Measurements from ENCODE around the gene IL13.

The IL13 gene

DNA sequence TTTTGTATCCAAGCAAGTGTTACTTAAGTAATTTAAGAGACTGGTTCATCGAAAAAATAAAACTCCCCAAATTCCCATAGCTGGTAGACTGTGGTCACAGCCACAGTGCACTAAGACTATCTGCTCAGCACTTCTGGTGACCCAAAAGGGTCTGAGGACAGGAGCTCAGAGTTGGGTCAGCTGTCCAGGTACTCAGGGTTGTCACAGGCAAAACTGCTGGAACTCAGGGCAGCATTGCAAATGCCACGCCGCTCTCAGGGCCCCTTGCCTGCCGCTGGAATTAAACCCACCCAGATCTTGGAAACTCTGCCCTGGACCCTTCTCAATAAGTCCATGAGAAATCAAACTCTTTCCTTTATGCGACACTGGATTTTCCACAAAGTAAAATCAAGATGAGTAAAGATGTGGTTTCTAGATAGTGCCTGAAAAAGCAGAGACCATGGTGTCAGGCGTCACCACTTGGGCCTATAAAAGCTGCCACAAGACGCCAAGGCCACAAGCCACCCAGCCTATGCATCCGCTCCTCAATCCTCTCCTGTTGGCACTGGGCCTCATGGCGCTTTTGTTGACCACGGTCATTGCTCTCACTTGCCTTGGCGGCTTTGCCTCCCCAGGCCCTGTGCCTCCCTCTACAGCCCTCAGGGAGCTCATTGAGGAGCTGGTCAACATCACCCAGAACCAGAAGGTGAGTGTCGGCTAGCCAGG lies at the start of gene IL13:
TSS of gene IL13 (plus strand) at position 498 of the 705 bp plus-strand sequence. CDS start at position 512, 14 bp downstream.
- TF ChIP-seq OSR1 (CRISPR knock-in tag; IDR thresholded peaks at IDR 0.05) (no peak), ZNF565 (CRISPR knock-in tag; conservative IDR thresholded peaks at IDR 0.05; ENCODE audit: low read depth) (no peak)
- TF ChIP-seq, protein P1, sequence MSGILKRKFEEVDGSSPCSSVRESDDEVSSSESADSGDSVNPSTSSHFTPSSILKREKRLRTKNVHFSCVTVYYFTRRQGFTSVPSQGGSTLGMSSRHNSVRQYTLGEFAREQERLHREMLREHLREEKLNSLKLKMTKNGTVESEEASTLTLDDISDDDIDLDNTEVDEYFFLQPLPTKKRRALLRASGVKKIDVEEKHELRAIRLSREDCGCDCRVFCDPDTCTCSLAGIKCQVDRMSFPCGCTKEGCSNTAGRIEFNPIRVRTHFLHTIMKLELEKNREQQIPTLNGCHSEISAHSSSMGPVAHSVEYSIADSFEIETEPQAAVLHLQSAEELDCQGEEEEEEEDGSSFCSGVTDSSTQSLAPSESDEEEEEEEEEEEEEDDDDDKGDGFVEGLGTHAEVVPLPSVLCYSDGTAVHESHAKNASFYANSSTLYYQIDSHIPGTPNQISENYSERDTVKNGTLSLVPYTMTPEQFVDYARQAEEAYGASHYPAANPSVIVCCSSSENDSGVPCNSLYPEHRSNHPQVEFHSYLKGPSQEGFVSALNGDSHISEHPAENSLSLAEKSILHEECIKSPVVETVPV (CRISPR knock-in tag; IDR thresholded peaks at IDR 0.05), result no peak
- ATAC-seq, result no peak

GRCh38 chr5:132611965-132612364 lies 46.0 kb upstream of the IL13 start:
- TF ChIP-seq ZNF8 (CRISPR knock-in tag; IDR thresholded peaks at IDR 0.05), result peak; percentile 97
- TF ChIP-seq ISL1 (CRISPR knock-in tag; IDR thresholded peaks at IDR 0.05), result no peak
- no peak for ATAC-seq

DNA sequence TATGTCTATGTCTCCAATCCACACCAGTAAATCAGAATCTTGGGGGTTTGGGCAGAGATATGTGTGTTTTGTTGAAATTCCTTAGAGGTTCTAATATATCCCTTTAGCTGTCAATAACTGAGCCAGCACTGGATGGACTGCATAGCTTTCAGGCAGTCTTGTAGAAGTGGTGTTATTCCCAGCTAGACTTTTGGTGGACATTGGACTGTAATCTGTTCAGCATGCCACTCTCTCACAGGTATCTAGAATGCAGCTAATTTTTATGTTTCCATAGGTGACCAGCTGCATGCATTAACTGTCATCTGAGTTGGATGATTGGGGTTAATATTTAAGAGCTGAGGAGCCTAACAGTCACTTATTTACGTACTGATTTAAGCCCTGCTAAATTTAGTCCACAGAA lies 45.1 kb upstream of the IL13 start:
- ATAC-seq, result no peak
- TF ChIP-seq OSR1 (CRISPR knock-in tag; IDR thresholded peaks at IDR 0.05) (no peak), ZNF565 (CRISPR knock-in tag; conservative IDR thresholded peaks at IDR 0.05; ENCODE audit: low read depth) (no peak), TCF4 (CRISPR knock-in tag; IDR thresholded peaks at IDR 0.05; ENCODE audit: borderline replicate concordance) (no peak), ZFP3 (CRISPR knock-in tag; IDR thresholded peaks at IDR 0.05) (no peak), ARNTL (CRISPR knock-in tag; IDR thresholded peaks at IDR 0.05; ENCODE audit: borderline replicate concordance, low read depth) (no peak)
- TF ChIP-seq, protein P1 (CRISPR knock-in tag; IDR thresholded peaks at IDR 0.05), result no peak

GRCh38 chr5:132621699-132622098 lies 36.3 kb upstream of the IL13 start:
- no peak for ATAC-seq
- TF ChIP-seq RARB (CRISPR knock-in tag; IDR thresholded peaks at IDR 0.05) (no peak), ZNF8 (CRISPR knock-in tag; IDR thresholded peaks at IDR 0.05) (no peak), CSDC2 (CRISPR knock-in tag; IDR thresholded peaks at IDR 0.05) (no peak), OSR1 (CRISPR knock-in tag; IDR thresholded peaks at IDR 0.05) (no peak), ZNF565 (CRISPR knock-in tag; conservative IDR thresholded peaks at IDR 0.05; ENCODE audit: low read depth) (no peak), ZC3H10 (CRISPR knock-in tag; IDR thresholded peaks at IDR 0.05) (no peak), ZFP30 (CRISPR knock-in tag; IDR thresholded peaks at IDR 0.05) (no peak), ISL1 (CRISPR knock-in tag; IDR thresholded peaks at IDR 0.05) (no peak)
- TF ChIP-seq, protein P1 (CRISPR knock-in tag; IDR thresholded peaks at IDR 0.05), result no peak

DNA sequence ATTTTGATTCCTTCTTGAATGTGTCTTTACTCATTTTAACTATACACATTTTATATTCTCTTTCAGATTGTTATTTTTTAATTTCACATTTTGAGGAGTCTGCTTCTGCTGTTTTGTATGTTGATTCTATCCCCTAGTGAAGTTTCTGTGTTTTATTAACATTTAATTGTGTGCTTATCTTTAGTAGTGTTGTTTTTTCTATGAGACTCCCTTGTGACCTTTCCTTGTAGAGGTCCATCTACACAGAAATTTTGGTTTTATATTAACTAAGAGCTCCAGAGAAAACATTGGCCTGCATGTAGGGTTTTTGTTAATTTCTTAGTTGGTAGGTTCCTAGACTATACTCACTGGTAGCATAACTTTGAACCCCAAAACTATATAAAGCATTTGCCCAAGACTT lies 35.4 kb upstream of the IL13 start:
- no peak for TF ChIP-seq CSDC2 (CRISPR knock-in tag; IDR thresholded peaks at IDR 0.05)
- no peak for TF ChIP-seq CREB5 (CRISPR knock-in tag; IDR thresholded peaks at IDR 0.05; ENCODE audit: low read depth)
- no peak for ATAC-seq

DNA sequence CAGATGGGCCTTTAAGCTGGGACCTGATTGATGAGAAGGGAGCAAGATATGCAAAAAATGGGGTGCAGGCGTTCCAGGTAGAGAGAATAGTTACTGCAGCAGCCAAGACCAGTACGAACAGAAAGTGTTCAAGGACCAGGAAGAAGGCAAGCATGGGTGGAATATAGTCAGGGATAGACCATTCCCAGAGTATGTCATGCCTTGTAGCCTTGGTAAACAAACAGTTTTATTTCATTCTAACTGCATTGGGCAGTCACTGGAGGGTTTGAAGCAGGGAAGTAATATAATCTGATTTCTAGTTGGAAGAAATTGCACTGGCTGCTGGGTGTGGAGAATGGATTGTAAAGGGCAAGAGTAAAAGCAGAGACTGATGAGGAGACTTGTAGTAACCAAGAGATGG lies 30.5 kb upstream of the IL13 start:
- TF ChIP-seq RARB (CRISPR knock-in tag; IDR thresholded peaks at IDR 0.05), result no peak
- TF ChIP-seq ESRRG (CRISPR knock-in tag; IDR thresholded peaks at IDR 0.05), result no peak
- no peak for TF ChIP-seq ZC3H10 (CRISPR knock-in tag; IDR thresholded peaks at IDR 0.05)
- TF ChIP-seq, protein P1 (CRISPR knock-in tag; IDR thresholded peaks at IDR 0.05), result no peak
- no peak for TF ChIP-seq TCF4 (CRISPR knock-in tag; IDR thresholded peaks at IDR 0.05; ENCODE audit: borderline replicate concordance)
- no peak for TF ChIP-seq OSR1 (CRISPR knock-in tag; IDR thresholded peaks at IDR 0.05)
- TF ChIP-seq ZNF8 (CRISPR knock-in tag; IDR thresholded peaks at IDR 0.05), result no peak
- TF ChIP-seq SNAI2 (CRISPR knock-in tag; IDR thresholded peaks at IDR 0.05), result no peak
- no peak for ATAC-seq
